GM18909 (cell line): Measurements from ENCODE around the gene ACTA1.
"Not testable (repeated sequence)": the region's sequence is repeated elsewhere in the genome, so short reads cannot be mapped to it uniquely, and the experiment has no call there.

Experiments
- ATAC-seq: cut with Tn5 transposase; IDR thresholded peaks from one replicate; pipeline ENCODE4 v1.9.1; 2021; ENCODE audit warnings: mild to moderate bottlenecking; ENCODE audit not compliant: unreplicated experiment, poor library complexity

Gene ACTA1

DNA sequence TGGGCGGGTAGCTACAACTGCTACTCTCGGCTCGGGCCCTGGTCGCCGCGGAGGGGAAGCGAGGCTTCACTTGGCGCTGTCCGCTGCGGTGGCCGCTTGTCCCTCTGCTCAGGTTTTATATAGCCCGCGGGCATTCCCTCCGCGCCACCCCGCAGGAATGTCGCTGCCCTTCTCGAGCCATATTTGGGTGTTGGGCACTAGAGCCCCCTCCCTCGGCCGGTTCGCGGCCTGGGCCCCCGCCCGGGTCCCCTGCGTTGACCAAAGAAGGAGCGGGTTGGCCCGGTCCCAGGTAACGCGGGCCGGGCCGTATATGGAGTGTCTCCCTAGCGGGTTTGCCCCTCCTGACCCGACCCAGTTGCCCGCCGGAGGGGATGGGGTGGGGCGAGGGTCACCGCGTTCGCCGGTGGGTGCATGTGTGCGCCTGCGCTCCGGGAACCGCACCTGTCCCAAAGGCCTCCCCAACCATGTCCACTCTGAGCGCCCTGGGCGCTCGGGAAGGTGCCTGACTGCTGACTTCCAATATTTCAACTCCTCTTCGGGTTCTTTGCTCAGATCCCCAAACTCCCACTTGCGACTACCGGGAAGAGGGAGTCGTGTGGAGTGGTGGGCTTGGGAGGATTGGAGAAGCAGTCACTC is at the start of gene ACTA1:
Gene ACTA1, minus strand, starts transcription at position 90 of the 636 bp plus-strand sequence. CDS start 979 bp downstream, outside the sequence.
- ATAC-seq, result no peak

DNA sequence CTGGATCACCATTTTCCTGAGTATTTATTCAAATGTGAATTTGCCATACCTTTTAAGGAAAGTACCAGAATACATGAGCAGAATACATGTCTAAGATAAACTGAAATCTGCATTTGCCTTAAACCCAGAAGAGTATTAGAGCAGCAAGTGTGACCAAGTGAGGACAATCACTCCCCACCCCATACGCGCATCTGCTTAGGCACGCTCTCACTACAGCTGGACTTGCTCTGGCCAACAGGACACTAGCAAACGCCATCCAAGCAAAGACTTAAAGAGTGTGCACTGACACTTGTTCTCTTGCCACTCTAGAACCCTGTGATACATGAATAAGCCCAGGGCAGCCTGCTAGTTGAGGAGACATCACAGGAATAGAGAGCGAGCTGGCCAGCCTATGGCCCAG is 48.6 kb upstream of the ACTA1 start:
- ATAC-seq, result no peak

DNA sequence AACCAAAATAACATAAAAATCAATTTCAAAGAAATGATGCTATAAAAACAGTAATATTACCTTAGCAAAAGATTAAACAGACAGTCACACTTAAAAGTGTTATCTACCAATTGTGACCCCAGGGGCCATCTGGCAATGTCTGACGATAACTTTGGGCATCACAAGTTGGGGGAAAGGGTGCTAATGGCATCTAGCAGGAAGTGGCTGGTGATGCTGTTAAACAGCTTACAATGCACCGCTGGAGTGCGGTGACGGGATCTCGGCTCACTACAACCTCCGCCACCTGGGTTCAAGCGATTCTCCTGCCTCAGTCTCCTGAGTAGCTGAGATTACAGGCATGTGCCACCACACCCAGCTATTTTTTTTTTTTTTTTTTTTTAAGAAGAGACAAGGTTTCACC is 46.6 kb upstream of the ACTA1 start:
- peak; percentile 42 for ATAC-seq

DNA sequence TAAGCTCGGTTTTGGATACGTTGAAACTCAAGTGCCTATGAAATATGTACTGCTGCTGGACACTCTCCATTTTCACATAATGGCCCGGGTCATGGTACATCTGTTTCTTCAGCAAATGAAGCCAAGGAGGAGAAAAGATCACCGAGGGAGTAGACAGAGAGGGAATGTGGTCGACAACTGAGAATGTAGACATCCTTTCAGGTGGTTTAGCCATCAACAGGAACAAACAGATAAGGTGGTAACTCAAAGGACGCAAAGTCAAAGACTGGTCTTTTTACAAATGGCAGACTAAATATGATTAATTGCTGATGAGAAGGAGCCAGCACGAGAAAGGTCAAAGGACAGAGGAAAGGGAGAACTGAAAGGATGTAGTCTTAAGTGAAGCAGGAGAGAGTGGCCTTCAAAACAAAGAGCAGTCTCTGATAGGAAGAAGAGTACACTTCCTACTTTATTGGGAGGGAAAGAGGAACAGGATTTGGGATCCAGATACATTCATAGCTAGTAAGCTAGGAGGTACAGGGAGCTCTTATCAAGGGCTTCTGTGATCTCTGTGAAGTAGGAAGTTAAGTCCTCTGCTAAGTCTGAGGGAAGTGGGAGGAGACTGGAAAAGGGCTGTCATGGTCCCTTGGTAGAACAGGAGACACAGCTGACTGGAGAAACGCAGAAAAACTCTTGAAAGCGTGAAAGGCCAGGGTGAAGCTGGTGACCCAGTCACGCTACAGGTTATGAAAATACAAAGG is 45.9 kb upstream of the ACTA1 start:
- peak; percentile 76 for ATAC-seq

DNA sequence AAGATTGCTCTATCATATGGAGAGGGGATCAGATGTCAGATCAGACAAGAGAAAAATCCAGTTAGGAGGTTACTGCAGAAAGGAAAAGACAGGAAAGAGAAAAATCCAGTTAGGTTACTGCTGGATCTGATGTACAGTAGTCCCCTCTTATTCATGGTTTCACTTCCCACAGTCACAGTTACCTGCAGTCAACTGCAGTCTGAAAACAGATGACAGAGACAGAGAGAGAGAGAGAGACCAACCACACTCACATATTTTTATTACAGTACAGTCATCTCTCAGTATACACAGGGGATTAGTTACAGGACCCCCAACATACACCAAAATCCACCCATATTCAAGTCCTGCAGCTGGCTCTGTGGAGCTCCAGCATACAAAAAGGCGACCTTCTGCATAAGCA is 45.0 kb upstream of the ACTA1 start:
- peak; percentile 64 for ATAC-seq

DNA sequence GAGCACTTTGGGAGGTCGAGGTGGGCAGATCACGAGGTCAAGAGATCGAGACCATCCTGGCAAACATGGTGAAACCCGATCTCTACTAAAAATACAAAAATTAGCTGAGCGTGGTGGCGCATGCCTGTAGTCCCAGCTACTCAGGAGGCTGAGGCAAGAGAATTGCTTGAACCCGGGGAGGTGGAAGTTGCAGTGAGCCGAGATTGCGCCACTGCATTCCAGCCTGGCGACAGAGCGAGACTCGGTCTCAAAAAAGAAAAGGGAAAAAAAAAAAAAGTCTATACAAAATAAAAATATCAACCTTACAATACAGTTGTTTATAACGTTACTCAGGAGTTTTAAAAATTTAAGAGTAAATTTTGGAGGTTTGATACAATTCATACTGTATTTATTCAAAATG is 42.0 kb upstream of the ACTA1 start:
- not testable (repeated sequence) for ATAC-seq

DNA sequence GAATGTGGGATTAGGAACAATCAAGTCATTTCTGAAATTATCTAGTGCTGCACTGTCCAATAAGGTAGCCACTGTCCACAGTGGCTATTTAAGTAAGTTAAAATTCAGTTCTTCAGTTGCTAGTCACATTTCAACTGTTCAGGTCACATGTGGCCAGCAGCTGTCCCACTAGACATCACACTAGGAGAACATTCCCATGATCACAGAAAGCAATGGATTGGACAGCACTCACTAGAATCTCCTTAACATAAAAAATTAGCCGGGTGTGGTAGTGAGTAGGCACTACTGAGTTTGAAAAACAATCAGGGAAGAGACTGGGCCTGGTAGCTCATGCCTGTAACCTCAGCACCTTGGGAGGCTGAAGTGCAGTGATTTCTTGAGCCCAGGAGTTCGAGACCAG is 40.6 kb upstream of the ACTA1 start:
- no peak for ATAC-seq

DNA sequence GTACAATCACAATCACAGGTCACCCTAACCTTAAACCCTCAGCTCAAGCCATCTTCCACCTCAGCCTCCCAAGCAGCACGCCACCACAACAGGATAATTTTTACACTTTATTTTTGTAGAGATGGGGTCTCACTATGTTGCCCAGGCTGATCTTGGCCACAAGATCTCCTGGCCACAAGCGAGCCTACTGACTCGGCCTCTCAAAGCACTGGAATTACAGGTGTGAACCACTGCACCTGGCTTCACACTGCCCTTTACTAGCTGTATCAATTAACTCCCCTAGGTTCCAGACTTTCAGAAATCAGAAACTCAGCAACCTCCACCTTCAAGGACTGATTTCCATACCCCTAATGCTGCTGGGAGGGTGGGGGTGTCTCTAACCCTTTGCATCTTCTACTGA is 37.3 kb upstream of the ACTA1 start:
- no peak for ATAC-seq

DNA sequence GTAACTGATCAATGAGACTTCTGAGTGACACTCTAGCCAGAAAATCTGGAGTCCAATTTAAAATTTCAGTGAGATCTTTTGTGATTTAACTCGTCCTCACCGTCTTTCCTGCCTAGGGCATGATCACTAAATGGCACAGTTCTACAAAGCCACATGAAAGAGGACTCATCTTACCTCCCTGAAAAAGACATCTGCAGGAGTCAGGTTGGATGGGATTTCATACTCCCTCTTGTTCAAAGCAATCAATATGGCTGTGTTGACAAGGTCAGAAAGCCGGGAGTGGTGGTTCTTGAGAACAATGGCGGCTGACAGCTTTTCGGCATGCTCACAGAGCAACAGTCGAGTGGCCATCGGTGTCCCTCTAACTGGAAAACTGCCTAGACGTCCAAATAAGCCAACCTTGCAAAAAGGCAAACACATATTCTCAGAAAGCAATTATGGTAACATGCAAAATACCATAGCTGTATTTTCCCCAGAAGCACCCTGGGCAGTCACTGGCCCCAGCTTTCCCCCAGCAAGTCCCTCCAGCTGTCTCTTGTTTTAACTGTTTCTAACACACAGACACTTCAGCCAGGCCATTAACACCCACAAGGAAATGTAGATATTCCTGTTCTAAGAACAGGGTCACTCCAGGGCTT is 36.6 kb upstream of the ACTA1 start:
- no peak for ATAC-seq

DNA sequence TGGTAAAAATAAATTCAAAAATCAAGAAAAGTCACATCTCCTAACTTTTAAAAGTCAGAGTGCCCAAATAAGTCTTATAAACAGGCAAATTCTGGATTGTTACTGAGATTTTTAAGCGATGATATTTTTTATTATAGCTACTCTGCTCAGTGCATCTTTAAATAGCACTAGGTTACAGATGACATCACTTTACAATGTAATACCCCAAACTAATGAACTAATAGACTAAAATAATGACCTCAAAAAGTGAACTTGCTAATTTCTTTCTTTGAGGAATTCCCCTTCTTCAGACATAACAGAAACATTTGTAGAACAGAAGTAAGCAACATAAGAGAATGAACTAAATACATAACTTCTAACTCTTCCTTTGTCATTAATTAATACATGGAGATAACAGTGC is 33.0 kb upstream of the ACTA1 start:
- no peak for ATAC-seq

DNA sequence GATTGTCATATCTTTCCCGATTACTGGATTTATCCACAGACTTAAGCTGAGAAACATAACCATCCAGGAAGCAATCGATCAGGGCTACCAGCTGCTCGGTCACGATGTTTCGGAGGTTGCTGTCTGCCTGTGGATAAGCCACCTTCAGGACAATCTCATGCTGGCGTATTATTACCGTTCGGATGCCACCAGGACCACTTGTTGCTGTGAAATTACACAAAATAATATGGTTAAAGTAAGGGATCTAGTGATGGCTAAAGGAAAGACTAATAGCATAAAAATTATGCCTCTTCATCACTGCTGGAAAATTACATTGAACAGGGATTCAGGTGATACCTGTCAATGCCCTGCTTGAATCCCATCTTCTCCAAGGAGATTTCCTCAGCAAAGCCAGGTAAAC is 30.8 kb upstream of the ACTA1 start:
- ATAC-seq, result no peak

DNA sequence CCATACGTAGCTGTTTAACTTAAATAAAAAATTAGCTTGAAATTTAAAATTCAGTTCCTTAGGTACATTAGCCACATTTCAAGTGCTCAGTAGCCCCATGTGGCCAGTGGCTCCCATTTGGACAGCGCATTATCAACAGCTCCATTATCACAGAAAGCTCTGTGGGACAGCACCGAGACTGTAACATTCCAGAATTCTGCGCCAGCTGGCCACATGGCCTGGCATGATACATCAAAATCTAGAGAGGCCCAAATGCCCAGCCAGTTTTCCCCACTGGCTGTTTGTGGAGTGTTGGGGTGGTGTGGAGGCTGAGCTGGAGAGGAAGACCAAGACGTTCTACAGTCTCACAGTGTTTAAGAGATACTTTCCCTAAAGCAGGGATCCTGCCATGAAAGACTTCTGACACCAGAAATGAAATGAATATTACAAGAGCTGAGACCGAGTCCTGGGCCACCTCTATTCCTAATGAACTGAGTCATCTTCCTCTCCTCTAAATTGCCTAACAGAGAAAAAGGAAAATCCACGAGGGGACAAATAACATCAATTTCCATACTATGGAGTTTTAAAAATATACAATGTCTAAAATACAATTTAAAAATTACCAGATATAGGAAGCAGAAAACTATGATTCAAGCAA is 27.3 kb upstream of the ACTA1 start:
- no peak for ATAC-seq

DNA sequence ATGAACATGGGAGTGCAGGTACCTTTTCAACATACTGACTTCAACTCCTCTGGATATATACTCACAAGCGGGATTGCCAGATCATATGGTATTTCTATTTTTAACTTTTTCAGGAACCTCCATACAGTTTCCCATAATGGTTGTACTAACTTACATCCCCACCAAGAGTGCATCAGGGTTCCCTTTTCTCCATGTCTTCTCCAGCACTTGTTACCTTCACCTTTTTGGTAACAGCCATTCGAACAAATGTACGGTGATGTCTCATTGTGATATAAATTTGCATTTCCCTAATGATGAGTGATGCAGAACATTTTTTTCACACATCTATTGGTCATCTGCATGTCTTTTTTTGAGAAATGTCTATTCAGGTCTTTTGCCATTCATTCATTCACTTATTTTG is 25.9 kb upstream of the ACTA1 start:
- no peak for ATAC-seq

DNA sequence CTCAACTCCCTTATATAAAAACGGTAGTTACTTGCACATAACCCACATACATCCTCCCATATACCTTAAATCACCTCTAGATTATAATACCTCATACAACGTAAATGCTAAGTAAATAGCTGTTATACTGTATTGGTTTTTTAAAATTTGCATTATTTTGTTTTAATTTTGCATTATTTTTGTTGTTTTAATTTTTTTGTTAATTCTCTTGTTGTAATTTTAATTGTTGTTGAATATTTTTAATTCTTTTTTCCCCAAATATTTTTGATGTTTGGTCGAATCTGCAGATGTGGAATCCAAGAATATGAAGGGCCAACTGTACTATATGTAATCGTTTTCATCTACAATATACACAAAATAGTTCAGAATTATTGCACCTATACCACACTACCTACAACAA is 23.5 kb upstream of the ACTA1 start:
- ATAC-seq, result no peak

DNA sequence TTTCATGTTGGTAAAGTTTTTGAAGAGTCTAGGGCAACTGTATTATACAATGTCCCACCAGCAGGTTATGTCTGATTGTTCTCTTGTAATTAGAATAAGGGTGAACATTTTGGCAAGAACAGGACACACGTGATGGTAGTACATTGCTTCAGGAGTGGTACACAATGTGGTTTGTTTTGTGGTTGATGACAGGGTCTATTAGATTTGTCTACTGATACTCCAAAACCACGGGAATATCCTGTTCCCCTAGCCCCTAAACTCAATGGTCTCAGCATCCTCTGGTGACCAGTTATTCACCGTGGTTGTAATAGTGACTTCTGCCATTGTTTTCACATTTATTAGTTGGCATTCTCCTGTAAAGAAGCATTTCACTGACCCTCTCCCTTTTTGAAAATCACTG is 22.1 kb upstream of the ACTA1 start:
- no peak for ATAC-seq

DNA sequence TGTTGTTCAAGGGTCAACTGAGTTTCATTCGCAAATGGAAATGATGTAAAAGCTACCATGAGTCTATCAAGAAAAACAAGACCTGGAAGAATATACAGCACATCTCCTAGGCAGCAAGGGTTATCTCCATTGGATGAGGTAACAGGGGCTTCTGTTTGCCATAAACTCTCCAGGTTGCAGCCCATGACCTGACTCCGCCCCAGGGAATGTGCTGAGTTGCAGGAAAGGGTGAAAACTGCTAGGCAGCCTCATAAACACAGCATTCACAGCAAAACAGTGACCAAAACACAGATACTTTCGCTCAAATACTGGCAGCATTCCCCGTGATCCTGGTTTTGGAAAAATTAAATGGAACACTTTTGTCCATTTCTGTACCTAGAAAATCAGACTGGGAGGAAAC is 20.2 kb upstream of the ACTA1 start:
- ATAC-seq, result no peak

DNA sequence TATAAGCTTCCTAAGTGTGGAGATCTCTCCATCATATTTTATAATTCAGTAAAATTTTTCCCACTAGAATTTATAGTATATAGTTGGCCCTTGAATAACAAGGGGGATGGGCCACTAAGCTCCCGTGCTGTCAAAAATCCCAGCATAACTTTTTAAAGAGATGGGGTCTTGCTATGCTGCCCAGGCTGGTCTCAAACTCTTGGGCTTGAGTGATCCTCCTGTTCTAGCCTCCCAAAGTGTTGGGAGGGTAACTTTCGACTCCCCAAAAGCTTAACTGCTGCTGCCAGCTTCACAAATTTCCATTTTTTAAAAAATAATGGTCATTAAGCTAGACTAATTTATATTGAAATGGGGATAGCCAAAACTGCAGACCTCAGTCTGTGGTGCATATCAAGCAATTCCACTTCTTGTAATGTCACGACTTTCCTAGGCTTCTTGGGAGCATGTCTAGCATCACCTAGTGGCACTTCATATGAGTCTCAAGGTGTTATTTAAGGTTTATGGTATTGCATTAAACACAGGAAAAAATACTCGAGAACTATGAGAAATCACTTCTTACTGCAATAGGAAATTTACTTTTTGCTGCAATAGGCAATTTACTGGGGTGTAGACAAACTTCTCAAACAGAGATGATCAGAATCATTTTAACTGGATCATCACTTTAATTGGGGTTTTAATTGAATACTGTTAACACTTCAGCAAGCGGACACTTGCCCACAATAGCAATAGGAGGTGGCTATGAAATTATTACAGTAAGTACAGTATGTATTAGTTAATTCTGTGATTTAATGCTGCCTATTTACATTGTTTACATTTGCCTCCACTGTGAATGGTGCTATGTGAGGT is 19.3 kb upstream of the ACTA1 start:
- ATAC-seq, result no peak

DNA sequence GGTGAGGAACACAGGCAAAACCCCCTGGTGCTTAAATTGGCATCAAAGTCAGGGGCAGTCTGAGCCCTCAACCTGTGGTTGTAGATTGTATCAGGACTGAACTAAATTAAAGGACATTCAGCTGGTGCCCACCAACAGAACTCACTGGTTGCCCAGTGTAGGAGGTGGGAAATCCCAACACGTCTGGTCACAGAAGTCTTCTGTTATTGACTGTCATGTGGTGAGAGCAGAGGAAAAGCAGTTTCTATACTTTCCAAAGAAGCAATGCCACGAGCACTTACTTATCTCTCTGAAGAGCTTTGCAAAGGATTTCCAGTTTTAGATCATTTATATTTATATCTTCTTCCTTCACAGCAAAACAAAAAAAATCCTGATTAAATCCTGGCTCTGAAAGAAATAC is 15.0 kb upstream of the ACTA1 start:
- ATAC-seq, result no peak

DNA sequence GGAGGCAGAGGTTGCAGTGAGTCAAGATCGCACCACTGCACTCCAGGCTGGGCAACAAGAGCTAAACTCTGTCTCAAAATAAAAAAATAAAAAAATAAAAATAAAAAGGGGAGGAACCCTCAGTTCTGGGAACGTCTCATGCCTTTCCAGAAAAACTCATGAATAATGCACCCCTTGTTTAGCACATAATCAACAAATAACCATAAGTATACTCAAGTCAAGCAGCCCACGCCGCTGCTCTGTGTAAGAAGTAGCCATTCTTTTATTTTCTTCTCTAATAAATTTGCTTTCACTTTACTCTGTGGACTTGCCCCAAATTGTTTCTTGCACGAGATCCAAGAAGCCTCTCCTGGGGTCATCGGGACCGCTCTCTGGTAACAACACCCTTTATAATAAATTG is 14.5 kb upstream of the ACTA1 start:
- ATAC-seq, result no peak

DNA sequence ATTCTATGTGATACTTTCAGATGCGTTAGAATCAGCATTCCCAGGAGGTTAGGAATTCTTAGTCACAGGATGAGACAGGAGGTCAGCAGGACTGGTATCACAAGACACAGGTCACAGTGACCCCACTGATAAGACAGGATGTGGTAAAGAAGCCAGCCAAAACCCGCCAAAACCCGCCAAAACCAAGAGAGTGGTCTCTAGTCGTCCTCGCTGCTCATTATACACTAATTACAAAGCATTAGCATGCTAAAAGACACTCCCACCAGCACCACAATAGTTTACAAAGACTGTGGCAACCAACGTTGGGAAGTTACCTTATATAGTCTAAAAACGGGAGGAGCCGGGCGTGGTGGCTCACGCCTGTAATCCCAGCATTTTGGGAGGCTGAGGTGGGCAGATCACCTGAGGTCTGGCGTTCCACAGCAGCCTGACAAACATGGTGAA is 13.9 kb upstream of the ACTA1 start:
- no peak for ATAC-seq
